KMS-11 (cell line): Measurements from ENCODE around the gene DSTN.
"Not testable (repeated sequence)": the region's sequence is repeated elsewhere in the genome, so short reads cannot be mapped to it uniquely, and the experiment has no call there.

Experiments used
- H2AFZ ChIP-seq: fragments of 200-600 bp; sonication (generic); 2 replicates; pipeline ENCODE4 v1.6.1; 2016; ENCODE audit warnings: antibody characterized with exemption, mixed run types, low read depth
- H3K27ac ChIP-seq: fragments of 200-600 bp; sonication (generic); 2 replicates; pipeline ENCODE4 v1.6.1; 2016; ENCODE audit warnings: mild to moderate bottlenecking, mixed run types
- H3K27me3 ChIP-seq: fragments of 200-600 bp; sonication (generic); 2 replicates; pipeline ENCODE4 v1.6.1; 2017; ENCODE audit warnings: mild to moderate bottlenecking, low read depth, mixed run types, moderate library complexity; ENCODE audit not compliant: insufficient read depth
- H3K36me3 ChIP-seq: fragments of 200-600 bp; sonication (generic); 2 replicates; pipeline ENCODE4 v1.6.1; 2017; ENCODE audit warnings: mild to moderate bottlenecking, mixed run types; ENCODE audit not compliant: insufficient read depth
- H3K4me1 ChIP-seq: fragments of 200-600 bp; sonication (generic); 2 replicates; pipeline ENCODE4 v1.6.1; 2016; ENCODE audit warnings: mild to moderate bottlenecking, low read depth, mixed run types; ENCODE audit not compliant: poor library complexity, severe bottlenecking
- H3K4me2 ChIP-seq: fragments of 200-600 bp; sonication (generic); 2 replicates; pipeline ENCODE4 v1.7.0; 2016; ENCODE audit warnings: mild to moderate bottlenecking, mixed run types
- H3K4me3 ChIP-seq: fragments of 200-600 bp; sonication (generic); IDR thresholded peaks from 2 replicates; pipeline ENCODE4 v1.6.1; 2017; ENCODE audit warnings: low read depth, low read length, mixed read lengths; ENCODE audit not compliant: insufficient read depth
- H3K79me2 ChIP-seq: fragments of 200-600 bp; sonication (generic); 2 replicates; pipeline ENCODE4 v1.6.1; 2016; ENCODE audit warnings: low read depth, mixed run types; ENCODE audit not compliant: insufficient read depth
- H3K9ac ChIP-seq: fragments of 200-600 bp; sonication (generic); 2 replicates; pipeline ENCODE4 v1.6.1; 2016; ENCODE audit warnings: mild to moderate bottlenecking, mixed run types
- H4K20me1 ChIP-seq: fragments of 200-600 bp; sonication (generic); 2 replicates; pipeline ENCODE4 v1.6.1; 2016; ENCODE audit warnings: mild to moderate bottlenecking, mixed run types; ENCODE audit not compliant: insufficient read depth
- CTCF ChIP-seq: fragments of 200-600 bp; sonication (generic); conservative IDR thresholded peaks from 2 replicates; pipeline ENCODE4 v1.6.1; 2017; ENCODE audit warnings: low read depth, mild to moderate bottlenecking, antibody characterized with exemption, low read length, moderate library complexity, mixed read lengths

DSTN gene

GRCh38 chr20:17657898-17658647, 88.2 kb downstream of the DSTN start:
- Histone ChIP-seq H3K36me3 (no peaks in the 10 kb centered on the region; the same call in 1 of the 2 replicates), H3K4me3 (no peak overlapping the region), H4K20me1 (no peaks in the 10 kb centered on the region), H3K4me1 (peaks cover 11% of the 10 kb centered on the region), H2AFZ (no peak overlapping the region), H3K27ac (no peak overlapping the region), H3K79me2 (peaks cover 7% of the 10 kb centered on the region; the same call in 1 of the 2 replicates), H3K4me2 (no peak overlapping the region), H3K9ac (no peak overlapping the region), H3K27me3 (no peaks in the 10 kb centered on the region)
- TF ChIP-seq CTCF, result no peak

- Histone ChIP-seq H3K4me3 (no peak overlapping the region), H3K27ac (no peak overlapping the region), H3K36me3 (no peaks in the 10 kb centered on the region; the same call in 1 of the 2 replicates), H3K27me3 (no peaks in the 10 kb centered on the region), H3K4me2 (no peak overlapping the region), H3K9ac (no peak overlapping the region), H3K4me1 (peaks cover 8% of the 10 kb centered on the region), H3K79me2 (peaks cover 13% of the 10 kb centered on the region; the same call in 1 of the 2 replicates), H4K20me1 (no peaks in the 10 kb centered on the region), H2AFZ (no peak overlapping the region)
- TF ChIP-seq CTCF, result no peak
Measured at GRCh38 chr20:17658648-17658993, 88.7 kb downstream of the DSTN start.

GRCh38 chr20:17659344-17659743, 89.5 kb downstream of the DSTN start:
- not testable (repeated sequence) for H3K4me3 ChIP-seq, H2AFZ ChIP-seq, H3K27ac ChIP-seq, H3K27me3 ChIP-seq, H3K9ac ChIP-seq, H3K4me2 ChIP-seq, H3K36me3 ChIP-seq, H4K20me1 ChIP-seq
- Histone ChIP-seq H3K79me2 (peaks cover 15% of the 10 kb centered on the region; the same call in 1 of the 2 replicates), H3K4me1 (peaks cover 15% of the 10 kb centered on the region)
